Central memory CD8-positive, alpha-beta T cell (primary cell): ENCODE measurements around the gene INPP4B.

Source experiments
- ATAC-seq: fragments of 150-1000 bp; cut with Tn5 transposase; replicated peaks from 2 replicates; pipeline ENCODE4 v1.10.0; 2022; ENCODE audit warnings: mild to moderate bottlenecking, moderate FRiP score, moderate number of reproducible peaks; ENCODE audit not compliant: poor library complexity, severe bottlenecking; ENCODE audit errors: extremely low read depth
- DNase-seq, 2 donors: peaks; one replicate each; pipeline ENCODE4 v3.0.0; 2021; ENCODE audit warnings: low spot score in 2 of 2
- H3K27ac Mint-ChIP-seq: one replicate; pipeline ENCODE4 v1.8.0; 2022; ENCODE audit warnings: low read depth, mild to moderate bottlenecking, moderate library complexity, mixed read lengths
- H3K27me3 Mint-ChIP-seq: one replicate; pipeline ENCODE4 v1.8.0; 2022; ENCODE audit warnings: mixed read lengths
- H3K36me3 Mint-ChIP-seq: one replicate; pipeline ENCODE4 v1.8.0; 2022; ENCODE audit warnings: mild to moderate bottlenecking, moderate library complexity, mixed read lengths; ENCODE audit not compliant: insufficient read depth
- H3K4me1 Mint-ChIP-seq: one replicate; pipeline ENCODE4 v1.8.0; 2022; ENCODE audit warnings: mixed read lengths
- H3K4me3 Mint-ChIP-seq: one replicate; pipeline ENCODE4 v1.8.0; 2022; ENCODE audit warnings: mild to moderate bottlenecking, moderate library complexity, mixed read lengths
- H3K9me3 Mint-ChIP-seq: one replicate; pipeline ENCODE4 v1.8.0; 2022; ENCODE audit warnings: mixed read lengths

Gene INPP4B

GRCh38 chr4:142238589-142238988 is 607.5 kb downstream of the INPP4B start:
- ATAC-seq: no peak
- H3K27ac Mint-ChIP-seq: no peak overlapping the region
- H3K9me3 Mint-ChIP-seq: no peaks in the 10 kb centered on the region

GRCh38 chr4:142236268-142236667 is 609.8 kb downstream of the INPP4B start:
- ATAC-seq (no peak), DNase-seq (no peak)
- no peak overlapping the region for H3K27ac Mint-ChIP-seq
- peaks cover 12% of the 10 kb centered on the region for H3K4me1 Mint-ChIP-seq
- peaks cover 11% of the 10 kb centered on the region for H3K36me3 Mint-ChIP-seq
- H3K4me3 Mint-ChIP-seq: no peak overlapping the region
- H3K9me3 Mint-ChIP-seq: no peaks in the 10 kb centered on the region
- no peaks in the 10 kb centered on the region for H3K27me3 Mint-ChIP-seq

More at GRCh38 chr4:142238589-142238988, 607.5 kb downstream of the INPP4B start:
- H3K4me1 Mint-ChIP-seq: peaks cover 22% of the 10 kb centered on the region
- no peak overlapping the region for H3K4me3 Mint-ChIP-seq
- DNase-seq: no peak
- peaks cover 8% of the 10 kb centered on the region for H3K36me3 Mint-ChIP-seq
- no peaks in the 10 kb centered on the region for H3K27me3 Mint-ChIP-seq

GRCh38 chr4:142231787-142232186 is 614.3 kb downstream of the INPP4B start:
- Mint-ChIP-seq H3K4me3 (no peak overlapping the region), H3K27me3 (no peaks in the 10 kb centered on the region), H3K9me3 (no peaks in the 10 kb centered on the region), H3K27ac (no peak overlapping the region), H3K4me1 (peaks cover 24% of the 10 kb centered on the region), H3K36me3 (peaks cover 12% of the 10 kb centered on the region)
- DNase-seq (no peak), ATAC-seq (no peak)

GRCh38 chr4:142230991-142231390 is 615.1 kb downstream of the INPP4B start:
- no peaks in the 10 kb centered on the region for H3K27me3 Mint-ChIP-seq

GRCh38 chr4:142226014-142226413 is 620.1 kb downstream of the INPP4B start:
- peaks cover 11% of the 10 kb centered on the region for H3K36me3 Mint-ChIP-seq
- H3K27me3 Mint-ChIP-seq: no peaks in the 10 kb centered on the region
- no peaks in the 10 kb centered on the region for H3K9me3 Mint-ChIP-seq
- ATAC-seq: no peak
- H3K27ac Mint-ChIP-seq: no peak overlapping the region
- H3K4me1 Mint-ChIP-seq: peaks cover 34% of the 10 kb centered on the region
- no peak for DNase-seq
- no peak overlapping the region for H3K4me3 Mint-ChIP-seq

More at GRCh38 chr4:142230991-142231390, 615.1 kb downstream of the INPP4B start:
- H3K36me3 Mint-ChIP-seq: peaks cover 13% of the 10 kb centered on the region
- no peaks in the 10 kb centered on the region for H3K9me3 Mint-ChIP-seq
- peaks cover 32% of the 10 kb centered on the region for H3K4me1 Mint-ChIP-seq
- no peak overlapping the region for H3K27ac Mint-ChIP-seq
- H3K4me3 Mint-ChIP-seq: no peak overlapping the region
- no peak for ATAC-seq
- DNase-seq: no peak

- DNase-seq: no peak
- no peak overlapping the region for H3K27ac Mint-ChIP-seq
- no peak overlapping the region for H3K4me3 Mint-ChIP-seq
Measured at GRCh38 chr4:142222127-142222526, 624.0 kb downstream of the INPP4B start.

GRCh38 chr4:142218726-142219125 is 627.4 kb downstream of the INPP4B start:
- Mint-ChIP-seq H3K4me1 (peaks cover 25% of the 10 kb centered on the region), H3K4me3 (no peak overlapping the region)

More at GRCh38 chr4:142222127-142222526, 624.0 kb downstream of the INPP4B start:
- no peaks in the 10 kb centered on the region for H3K27me3 Mint-ChIP-seq
- H3K36me3 Mint-ChIP-seq: peaks cover 10% of the 10 kb centered on the region
- no peaks in the 10 kb centered on the region for H3K9me3 Mint-ChIP-seq
- H3K4me1 Mint-ChIP-seq: peaks cover 31% of the 10 kb centered on the region
- ATAC-seq: no peak

GRCh38 chr4:142211444-142211843 is 634.7 kb downstream of the INPP4B start:
- peak overlapping the region; percentile 52 for H3K27ac Mint-ChIP-seq
- no peak for DNase-seq
- peaks cover 40% of the 10 kb centered on the region for H3K4me1 Mint-ChIP-seq
- H3K36me3 Mint-ChIP-seq: peaks cover 18% of the 10 kb centered on the region
- no peak overlapping the region for H3K4me3 Mint-ChIP-seq
- no peaks in the 10 kb centered on the region for H3K9me3 Mint-ChIP-seq
- ATAC-seq: no peak
- no peaks in the 10 kb centered on the region for H3K27me3 Mint-ChIP-seq

More at GRCh38 chr4:142218726-142219125, 627.4 kb downstream of the INPP4B start:
- H3K36me3 Mint-ChIP-seq: peaks cover 7% of the 10 kb centered on the region
- no peaks in the 10 kb centered on the region for H3K27me3 Mint-ChIP-seq
- ATAC-seq: no peak
- DNase-seq: no peak
- H3K27ac Mint-ChIP-seq: no peak overlapping the region
- no peaks in the 10 kb centered on the region for H3K9me3 Mint-ChIP-seq

- H3K9me3 Mint-ChIP-seq: no peaks in the 10 kb centered on the region
- peaks cover 20% of the 10 kb centered on the region for H3K36me3 Mint-ChIP-seq
- H3K27me3 Mint-ChIP-seq: no peaks in the 10 kb centered on the region
- H3K4me3 Mint-ChIP-seq: no peak overlapping the region
- peaks cover 10% of the 10 kb centered on the region for H3K4me1 Mint-ChIP-seq
- ATAC-seq: no peak
- no peak for DNase-seq
- no peak overlapping the region for H3K27ac Mint-ChIP-seq
Measured at GRCh38 chr4:142203505-142203904, 642.6 kb downstream of the INPP4B start.

GRCh38 chr4:142202404-142203332 is 643.4 kb downstream of the INPP4B start:
- DNase-seq (no peak), ATAC-seq (no peak)
- H3K27me3 Mint-ChIP-seq: no peaks in the 10 kb centered on the region
- peaks cover 20% of the 10 kb centered on the region for H3K36me3 Mint-ChIP-seq
- no peak overlapping the region for H3K27ac Mint-ChIP-seq
- H3K9me3 Mint-ChIP-seq: no peaks in the 10 kb centered on the region
- no peak overlapping the region for H3K4me3 Mint-ChIP-seq
- peaks cover 10% of the 10 kb centered on the region for H3K4me1 Mint-ChIP-seq

GRCh38 chr4:142201041-142201440 is 645.1 kb downstream of the INPP4B start:
- peaks cover 6% of the 10 kb centered on the region for H3K4me1 Mint-ChIP-seq
- DNase-seq (no peak), ATAC-seq (no peak)
- H3K27me3 Mint-ChIP-seq: no peaks in the 10 kb centered on the region
- H3K27ac Mint-ChIP-seq: no peak overlapping the region
- H3K36me3 Mint-ChIP-seq: peaks cover 18% of the 10 kb centered on the region
- H3K9me3 Mint-ChIP-seq: no peaks in the 10 kb centered on the region
- H3K4me3 Mint-ChIP-seq: no peak overlapping the region

- DNase-seq (no peak), ATAC-seq (no peak)
- no peak overlapping the region for H3K4me3 Mint-ChIP-seq
- H3K36me3 Mint-ChIP-seq: peaks cover 28% of the 10 kb centered on the region
- no peaks in the 10 kb centered on the region for H3K4me1 Mint-ChIP-seq
- no peaks in the 10 kb centered on the region for H3K9me3 Mint-ChIP-seq
- no peak overlapping the region for H3K27ac Mint-ChIP-seq
- no peaks in the 10 kb centered on the region for H3K27me3 Mint-ChIP-seq
Measured at GRCh38 chr4:142194905-142195304, 651.2 kb downstream of the INPP4B start.

GRCh38 chr4:142191901-142192300 is 654.2 kb downstream of the INPP4B start:
- H3K4me3 Mint-ChIP-seq: no peak overlapping the region
- no peaks in the 10 kb centered on the region for H3K4me1 Mint-ChIP-seq
- DNase-seq (no peak), ATAC-seq (no peak)
- no peak overlapping the region for H3K27ac Mint-ChIP-seq
- H3K27me3 Mint-ChIP-seq: no peaks in the 10 kb centered on the region
- H3K9me3 Mint-ChIP-seq: no peaks in the 10 kb centered on the region
- peaks cover 22% of the 10 kb centered on the region for H3K36me3 Mint-ChIP-seq
